GM15510 (cell line): ENCODE results near the gene KCNIP3.

Experiments
- POLR2A ChIP-seq: IDR thresholded peaks from 3 replicates; pipeline ENCODE4 v1.6.1; 2011; ENCODE audit warnings: borderline replicate concordance; ENCODE audit not compliant: insufficient read length; ENCODE audit errors: extremely low read depth

Gene KCNIP3

DNA sequence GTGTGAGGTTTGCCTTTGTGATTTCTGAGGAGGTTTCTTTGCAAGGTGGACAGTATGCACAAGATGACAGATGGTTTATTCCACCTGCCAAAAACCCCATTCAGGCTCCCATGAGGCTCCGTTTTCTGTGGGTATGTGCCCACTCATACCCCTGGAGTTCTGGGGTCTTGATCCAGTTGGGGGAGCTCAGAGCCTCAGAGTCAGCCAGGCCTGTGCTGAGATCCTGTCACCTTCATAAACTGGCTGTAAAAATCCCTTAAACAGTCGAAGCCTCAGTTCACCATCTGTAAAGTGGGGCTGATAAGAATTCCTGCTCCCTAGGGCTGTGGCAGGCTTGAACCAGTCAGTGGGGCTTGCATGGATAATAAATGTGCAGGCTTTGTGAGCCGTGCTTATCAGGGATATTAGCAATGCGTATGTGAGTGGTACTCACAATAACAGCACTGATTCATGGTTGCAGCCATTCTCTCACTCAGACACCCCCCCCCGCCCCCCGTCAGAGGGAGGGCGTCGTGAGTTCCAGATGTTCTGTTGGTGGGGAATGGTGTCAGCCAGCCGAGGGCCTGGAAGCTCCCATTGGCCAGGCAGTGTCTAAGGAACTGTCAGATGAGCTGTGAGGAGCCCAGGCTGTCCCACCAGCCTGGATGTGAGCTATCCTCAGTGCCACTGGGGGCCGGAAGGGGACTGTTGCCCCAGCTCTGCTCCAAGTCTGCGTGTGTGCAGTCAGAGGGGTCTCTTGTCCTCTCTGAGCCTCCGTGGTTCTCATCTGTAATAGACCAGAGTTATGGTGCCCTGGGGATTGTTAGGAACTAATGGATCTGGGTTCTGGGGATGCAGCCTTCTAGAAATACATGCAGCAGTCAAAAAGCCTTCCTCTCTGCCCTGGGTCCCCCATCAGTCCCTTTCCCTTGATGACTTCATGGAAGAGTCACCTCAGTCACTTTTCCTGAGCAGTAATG, 51.7 kb downstream of the KCNIP3 start:
- TF ChIP-seq POLR2A: no peak

- TF ChIP-seq POLR2A: no peak
Measured at GRCh38 chr2:95349568-95350322, 52.6 kb downstream of the KCNIP3 start.

GRCh38 chr2:95350368-95350767, 53.2 kb downstream of the KCNIP3 start:
- TF ChIP-seq POLR2A: no peak

DNA sequence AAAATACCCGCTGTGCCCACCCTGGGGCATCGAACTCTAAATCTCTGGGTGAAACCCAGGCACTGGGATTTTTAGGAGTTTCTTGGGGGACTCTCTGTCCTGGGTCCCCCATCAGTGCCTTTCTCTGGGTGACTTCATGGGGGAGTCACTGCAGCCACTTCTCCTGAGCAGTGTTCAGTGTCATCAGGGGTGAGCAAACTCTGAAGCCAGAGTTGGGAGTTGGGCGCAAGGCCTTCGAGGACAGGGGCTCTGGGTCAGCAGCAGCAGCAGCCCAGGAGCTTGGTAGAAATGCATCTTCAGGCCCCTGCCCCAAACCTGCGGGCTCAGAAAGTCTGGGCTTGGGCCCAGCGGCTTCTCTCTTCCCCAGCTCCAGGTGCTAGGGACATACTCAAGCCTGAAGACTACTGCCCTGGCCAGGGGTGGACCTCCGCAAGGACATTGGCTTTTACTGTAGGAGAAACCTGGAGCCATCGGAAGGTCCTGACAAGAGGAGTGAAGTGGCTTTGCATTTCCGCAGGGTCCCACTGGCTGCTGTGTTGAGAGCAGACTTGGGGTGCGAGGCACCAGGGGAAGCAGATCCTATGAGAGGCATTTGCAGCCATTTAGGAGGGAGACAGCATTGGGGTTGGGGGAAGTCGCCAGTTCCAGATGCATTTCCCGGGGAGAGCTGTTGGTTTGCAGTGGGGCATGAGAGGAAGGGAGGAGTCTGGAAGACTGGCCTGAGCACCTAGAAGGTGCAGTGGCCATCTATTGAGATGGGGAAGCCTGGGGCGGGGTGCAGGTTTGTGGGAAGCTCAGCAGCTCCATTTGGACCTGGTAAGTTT, 53.8 kb downstream of the KCNIP3 start:
- TF ChIP-seq POLR2A: no peak

DNA sequence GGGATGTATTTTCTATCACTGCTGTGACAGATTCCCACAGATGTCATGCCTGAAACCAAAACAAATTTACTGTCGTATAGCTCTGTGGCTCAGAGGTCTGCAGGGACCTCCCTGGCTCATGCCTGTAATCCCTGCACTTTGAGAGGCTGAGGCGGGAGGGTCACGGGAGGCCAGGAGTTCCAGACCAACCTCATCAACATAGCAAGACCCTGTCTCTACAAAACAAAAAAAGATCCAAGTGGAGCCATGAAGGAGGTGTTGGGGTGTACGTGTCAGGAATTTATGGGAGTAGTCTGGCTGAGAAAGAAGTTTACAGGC, 54.4 kb downstream of the KCNIP3 start:
- TF ChIP-seq POLR2A: no peak

GRCh38 chr2:95352310-95353054, 55.3 kb downstream of the KCNIP3 start:
- no peak for TF ChIP-seq POLR2A

- TF ChIP-seq POLR2A: no peak
Measured at GRCh38 chr2:95353055-95353575, 56.0 kb downstream of the KCNIP3 start.

- TF ChIP-seq POLR2A: no peak
Measured at GRCh38 chr2:95353613-95354468, 56.7 kb downstream of the KCNIP3 start.

GRCh38 chr2:95354469-95354901, 57.3 kb downstream of the KCNIP3 start:
- no peak for TF ChIP-seq POLR2A

GRCh38 chr2:95354925-95355324, 57.8 kb downstream of the KCNIP3 start:
- TF ChIP-seq POLR2A: no peak

- TF ChIP-seq POLR2A: no peak
Measured at GRCh38 chr2:95356821-95357700, 59.9 kb downstream of the KCNIP3 start.

DNA sequence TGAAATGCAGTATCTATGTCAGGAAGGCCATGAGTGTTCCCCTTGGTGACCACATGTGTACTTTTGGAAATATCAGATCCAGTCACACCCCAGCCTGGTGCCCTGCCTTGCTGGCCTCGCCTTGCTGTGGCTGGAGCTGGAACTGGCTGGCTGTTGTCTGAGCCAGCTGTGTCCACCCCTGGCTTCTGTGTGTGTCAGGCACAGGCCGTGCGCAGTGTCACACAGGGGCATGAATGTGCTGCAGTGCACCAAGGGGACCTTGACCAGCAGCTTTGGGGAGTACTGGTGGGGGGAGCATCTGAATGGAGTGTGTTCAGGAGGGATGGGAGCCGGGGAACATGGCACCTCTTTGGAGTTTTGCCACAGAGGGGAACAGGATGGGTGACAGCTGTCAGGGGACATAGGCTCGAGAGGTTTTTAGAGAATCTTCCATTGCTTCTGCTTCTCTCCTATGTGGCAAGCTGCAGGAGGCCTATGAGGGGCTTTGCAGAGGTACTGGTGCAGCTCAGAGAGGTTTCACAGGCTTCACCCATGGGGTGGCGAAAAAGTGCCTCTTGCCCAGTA, 60.7 kb downstream of the KCNIP3 start:
- no peak for TF ChIP-seq POLR2A
